HG03521 (cell line): ENCODE measurements around the gene NQO1.
"Not testable (repeated sequence)": the region's sequence is repeated elsewhere in the genome, so short reads cannot be mapped to it uniquely, and the experiment has no call there.

Source experiments
- ATAC-seq: cut with Tn5 transposase; IDR thresholded peaks from one replicate; pipeline ENCODE4 v1.9.1; 2021; ENCODE audit warnings: mild to moderate bottlenecking, moderate library complexity; ENCODE audit not compliant: unreplicated experiment

Gene NQO1

GRCh38 chr16:69744363-69745231 is 18.2 kb upstream of the NQO1 start:
- no peak for ATAC-seq

DNA sequence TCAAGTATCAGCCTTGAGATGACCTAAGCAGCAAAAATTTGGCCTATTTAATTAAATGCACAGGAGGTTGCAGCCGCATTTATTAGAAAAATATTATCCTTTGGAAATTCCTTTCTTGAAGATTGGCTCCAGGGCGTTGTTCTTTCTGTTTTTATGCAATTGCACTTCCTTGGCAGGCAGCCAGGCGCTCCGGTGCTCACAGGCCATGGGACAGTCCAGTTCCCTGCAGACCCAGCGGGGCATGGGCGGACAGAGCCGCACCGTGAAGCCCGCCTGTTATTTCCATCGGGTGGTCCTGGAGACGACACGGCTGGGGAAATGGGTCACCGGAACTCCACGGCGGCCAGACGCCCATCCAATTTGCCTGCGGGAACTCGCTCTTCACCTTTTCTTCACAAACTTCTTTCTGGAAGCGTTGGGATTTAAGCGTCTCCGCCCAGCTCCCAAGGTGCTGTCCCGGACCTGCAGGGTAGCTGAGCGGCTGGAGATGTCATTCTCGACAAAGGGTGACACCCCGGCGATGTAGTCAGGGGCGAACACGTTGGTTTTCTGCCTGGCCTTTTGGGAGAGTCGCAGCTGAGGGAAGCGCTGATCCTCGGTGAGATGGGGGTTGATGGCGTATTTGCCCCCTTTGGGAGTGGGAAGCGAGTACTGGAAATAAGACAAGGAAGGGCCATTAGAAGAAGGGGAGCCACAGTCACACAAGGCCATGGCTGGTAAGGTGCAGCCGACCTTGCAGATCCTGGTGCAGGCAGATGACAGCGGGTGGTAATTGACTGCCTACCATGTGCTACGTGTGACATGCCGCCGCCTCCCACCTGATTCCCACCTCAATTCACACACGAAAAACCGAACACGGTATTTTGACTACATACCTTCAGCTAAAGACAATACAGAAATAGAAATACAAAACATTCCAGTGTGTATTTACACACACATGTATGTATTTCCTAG is 15.9 kb upstream of the NQO1 start:
- ATAC-seq, result no peak

DNA sequence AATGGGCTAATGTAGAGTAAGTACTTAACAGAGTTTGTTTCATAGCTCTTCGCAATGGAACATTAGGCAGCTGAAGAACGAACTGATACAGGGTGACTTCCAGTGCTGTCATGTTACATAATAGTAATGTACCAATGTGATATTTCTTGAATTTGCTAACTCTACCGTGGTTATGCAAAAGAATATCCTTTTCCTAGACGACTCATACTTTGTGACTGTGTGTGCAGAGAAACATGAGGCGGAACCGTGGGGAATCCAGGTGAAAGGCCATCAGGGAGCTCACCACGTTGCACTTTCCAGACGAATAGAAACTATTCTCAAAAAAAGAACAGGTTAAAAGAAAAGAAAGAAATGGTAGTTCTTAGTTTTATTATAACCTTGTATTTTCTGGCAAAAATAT is 15.2 kb upstream of the NQO1 start:
- ATAC-seq, result no peak

DNA sequence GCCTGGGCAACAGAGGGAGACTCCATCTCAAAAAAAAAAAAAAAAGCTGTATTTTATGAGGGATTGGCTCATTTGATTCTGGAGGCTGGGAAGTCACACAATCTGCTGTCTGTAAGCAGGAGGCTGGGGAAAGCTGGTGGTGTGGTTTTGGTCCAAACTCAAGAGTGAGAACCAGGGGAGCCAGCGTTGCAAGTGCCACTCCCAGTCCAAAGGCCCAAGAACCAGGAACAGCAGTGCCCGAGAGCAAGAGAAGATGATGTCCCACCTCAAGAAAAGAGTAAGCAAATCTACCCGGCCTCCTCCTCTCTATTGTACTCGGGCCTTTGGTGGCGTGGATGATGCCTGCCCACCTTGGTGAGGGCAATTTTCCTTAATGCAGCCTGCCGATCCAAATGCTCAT is 5.7 kb upstream of the NQO1 start:
- ATAC-seq, result no peak

DNA sequence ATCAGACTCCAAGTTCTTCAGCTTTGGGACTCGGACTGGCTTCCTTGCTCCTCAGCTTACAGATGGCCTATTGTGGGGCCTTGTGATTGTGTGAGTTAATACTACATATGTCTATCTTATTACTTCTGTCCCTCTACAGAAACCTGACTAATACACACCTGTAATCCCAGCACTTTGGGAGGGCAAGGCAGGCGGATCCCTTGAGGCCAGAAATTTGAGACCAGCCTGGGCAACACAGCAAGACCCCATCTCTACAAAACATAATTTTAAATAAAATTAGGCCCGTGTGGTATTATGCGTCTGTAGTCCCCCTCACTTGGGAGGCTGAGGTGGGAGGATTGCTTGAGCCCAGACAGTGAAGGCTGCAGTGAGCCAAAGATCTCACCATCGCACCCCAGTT is 4.9 kb upstream of the NQO1 start:
- not testable (repeated sequence) for ATAC-seq

GRCh38 chr16:69729030-69729429 is 2.7 kb upstream of the NQO1 start:
- ATAC-seq, result not testable (repeated sequence)

DNA sequence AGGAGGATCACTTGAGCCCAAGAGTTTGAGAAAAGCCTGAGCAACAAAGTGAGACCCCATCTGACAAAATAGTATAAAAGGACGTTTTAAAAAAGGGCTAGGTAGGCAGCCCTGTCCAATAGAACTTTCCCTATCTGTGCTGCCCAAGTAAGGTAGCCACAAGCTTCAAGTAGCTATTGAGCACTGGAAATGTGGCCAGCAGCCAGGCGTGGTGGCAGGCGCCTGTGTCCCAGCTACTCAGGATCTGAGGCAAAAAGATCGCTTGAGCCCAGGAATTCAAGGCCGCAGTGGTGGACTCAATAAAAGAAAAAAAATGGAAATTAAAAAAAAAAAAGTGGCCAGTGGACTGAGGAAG is 1.5 kb upstream of the NQO1 start:
- no peak for ATAC-seq

- no peak for ATAC-seq
Observed at GRCh38 chr16:69725480-69726312, 664 bp downstream of the NQO1 start.

DNA sequence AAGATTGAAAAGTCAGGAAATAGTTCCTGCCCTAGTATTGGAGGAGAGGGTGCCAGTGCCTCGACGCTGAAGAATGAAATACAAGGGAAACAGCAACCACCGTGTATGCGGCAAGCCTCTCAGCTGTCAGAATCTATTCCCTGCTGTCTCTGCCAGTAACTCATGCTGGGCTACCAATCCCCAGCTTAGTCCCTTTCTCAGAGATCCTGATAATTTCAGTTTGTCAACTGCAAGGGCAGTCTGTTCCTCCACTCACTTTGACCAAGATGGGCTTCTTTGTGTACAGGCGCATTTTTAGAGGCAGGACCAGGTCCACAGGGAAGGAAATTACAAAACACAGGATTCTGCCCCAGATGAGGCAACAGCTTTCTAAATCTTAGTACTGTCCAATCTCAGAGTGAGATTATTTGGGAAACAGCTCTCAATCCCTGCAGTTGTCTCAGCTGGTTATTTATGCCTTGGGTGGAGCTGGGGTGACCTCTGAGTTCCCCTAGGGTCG is 1.3 kb downstream of the NQO1 start:
- no peak for ATAC-seq

- no peak for ATAC-seq
Observed at GRCh38 chr16:69724414-69724873, 1.9 kb downstream of the NQO1 start.

DNA sequence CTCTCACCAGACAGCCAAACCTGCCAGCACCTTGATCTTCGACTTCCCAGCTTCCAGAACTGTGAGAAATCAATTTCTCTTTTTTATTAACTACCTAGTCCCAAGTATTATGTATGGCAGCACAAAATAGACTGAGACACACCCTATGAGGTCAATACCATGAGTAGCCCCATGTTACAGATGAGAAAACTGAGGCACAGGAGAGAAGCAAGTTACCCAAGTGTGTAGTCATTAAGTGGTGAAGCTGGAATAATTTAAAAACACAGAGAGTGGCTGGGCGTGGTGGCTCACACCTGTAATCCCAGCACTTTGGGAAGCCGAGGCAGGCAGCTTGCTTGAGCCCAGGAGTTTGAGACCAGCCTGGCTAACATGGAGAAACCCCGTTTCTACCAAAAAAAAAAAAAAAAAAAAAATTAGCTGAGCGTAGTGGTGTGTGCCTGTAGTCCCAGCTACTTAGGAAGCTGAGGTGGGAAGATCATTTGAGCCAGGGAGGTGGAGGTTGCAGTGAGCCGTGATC is 4.9 kb downstream of the NQO1 start:
- ATAC-seq, result no peak

DNA sequence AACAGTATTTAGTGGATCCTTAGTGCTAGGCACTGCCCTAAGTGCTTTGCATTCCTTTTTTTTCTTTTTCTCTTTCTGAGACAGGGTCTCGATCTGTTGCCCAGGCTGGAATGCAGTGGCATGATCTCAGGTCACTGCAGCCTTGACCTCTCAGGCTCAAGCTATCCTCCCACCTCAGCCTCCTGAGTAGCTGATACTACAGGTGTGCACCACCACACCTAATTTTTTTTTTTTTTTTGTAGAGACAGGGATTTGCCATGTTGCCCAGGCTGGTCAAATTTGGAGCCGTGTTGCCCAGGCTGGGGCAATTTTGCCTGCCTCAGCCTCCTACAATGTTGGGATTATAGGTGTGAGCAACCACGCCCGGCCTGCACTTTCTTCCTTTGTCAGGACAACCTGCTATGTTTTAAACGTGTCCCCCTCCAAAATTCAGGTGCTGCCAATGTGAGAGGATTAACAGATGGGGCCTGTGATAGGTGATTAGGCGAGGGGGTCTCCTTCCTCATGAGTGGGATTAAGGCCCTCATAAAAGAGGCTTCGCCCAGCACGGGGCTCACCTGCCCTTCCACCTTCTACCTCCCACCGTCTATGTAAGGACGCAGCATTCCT is 5.4 kb downstream of the NQO1 start:
- ATAC-seq, result no peak

DNA sequence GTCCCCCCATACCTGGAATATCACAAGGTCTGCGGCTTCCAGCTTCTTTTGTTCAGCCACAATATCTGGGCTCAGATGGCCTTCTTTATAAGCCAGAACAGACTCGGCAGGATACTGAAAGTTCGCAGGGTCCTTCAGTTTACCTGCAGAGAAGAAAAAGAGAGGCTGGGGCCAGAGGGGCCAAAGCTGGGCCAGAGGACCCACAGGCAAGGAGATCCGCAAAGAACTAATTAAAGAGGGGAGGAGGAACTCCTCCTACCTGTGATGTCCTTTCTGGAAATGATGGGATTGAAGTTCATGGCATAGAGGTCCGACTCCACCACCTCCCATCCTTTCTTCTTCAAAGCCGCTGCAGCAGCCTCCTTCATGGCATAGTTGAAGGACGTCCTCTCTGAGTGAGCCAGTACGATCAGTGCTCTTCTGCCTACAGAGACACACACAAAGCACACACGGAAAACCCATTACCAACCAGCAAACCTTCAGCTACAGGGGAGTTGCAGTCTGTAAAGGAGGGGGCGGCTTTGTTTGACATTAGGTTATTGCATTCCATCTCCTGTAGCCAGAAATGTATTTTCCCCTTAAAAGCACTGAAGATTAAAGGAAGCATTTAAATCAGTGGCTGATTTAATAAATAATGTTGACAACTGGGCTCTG is 8.1 kb downstream of the NQO1 start:
- ATAC-seq, result no peak

DNA sequence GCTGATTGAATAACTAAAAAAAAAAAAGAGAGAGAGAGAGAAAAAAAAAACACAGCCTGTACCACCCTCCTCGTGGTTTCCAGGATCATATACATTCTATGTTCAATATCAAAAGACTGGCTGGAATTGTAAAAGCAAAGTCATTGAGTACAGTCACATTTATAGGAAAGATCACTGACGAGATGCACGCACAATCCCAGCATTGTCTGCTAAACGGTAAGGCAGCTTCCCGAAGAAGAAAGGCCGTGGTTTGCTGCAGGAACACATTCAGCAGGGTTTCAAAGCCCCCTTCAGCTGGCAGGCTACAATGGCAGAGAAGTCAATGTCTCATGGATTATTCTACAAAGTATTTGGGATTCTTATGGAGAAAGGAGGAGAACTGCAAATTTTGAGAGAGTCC is 9.3 kb downstream of the NQO1 start:
- ATAC-seq, result no peak

DNA sequence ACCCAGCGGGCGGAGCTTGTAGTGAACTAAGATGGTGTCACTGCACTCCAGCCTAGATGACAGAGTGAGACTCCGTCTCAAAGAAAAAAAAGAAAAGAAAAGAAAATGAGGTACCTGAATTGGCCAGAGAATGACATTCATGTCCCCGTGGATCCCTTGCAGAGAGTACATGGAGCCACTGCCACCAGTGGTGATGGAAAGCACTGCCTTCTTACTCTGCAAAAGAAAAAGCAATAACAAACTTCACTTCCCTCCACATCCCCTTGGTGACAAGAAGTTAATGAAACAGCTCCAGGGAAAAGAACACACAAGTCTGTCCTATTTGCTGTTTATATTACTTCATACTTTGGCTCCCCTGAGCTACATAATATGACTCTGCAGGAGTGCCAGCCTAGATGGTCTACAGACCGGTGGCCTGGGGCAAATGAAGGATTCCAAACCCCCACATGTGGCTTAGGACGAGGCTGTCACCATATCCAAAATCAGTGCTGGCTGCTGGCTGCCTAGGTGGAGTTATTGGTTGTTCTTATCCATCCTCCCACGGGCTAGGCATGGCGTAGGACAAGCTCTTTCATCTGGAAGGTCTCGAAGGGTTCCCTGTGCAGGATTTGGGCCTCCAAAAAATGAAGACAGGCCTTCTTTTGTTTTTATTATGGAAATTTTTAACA is 13.3 kb downstream of the NQO1 start:
- no peak for ATAC-seq

GRCh38 chr16:69712277-69712676 is 14.1 kb downstream of the NQO1 start:
- ATAC-seq, result no peak

DNA sequence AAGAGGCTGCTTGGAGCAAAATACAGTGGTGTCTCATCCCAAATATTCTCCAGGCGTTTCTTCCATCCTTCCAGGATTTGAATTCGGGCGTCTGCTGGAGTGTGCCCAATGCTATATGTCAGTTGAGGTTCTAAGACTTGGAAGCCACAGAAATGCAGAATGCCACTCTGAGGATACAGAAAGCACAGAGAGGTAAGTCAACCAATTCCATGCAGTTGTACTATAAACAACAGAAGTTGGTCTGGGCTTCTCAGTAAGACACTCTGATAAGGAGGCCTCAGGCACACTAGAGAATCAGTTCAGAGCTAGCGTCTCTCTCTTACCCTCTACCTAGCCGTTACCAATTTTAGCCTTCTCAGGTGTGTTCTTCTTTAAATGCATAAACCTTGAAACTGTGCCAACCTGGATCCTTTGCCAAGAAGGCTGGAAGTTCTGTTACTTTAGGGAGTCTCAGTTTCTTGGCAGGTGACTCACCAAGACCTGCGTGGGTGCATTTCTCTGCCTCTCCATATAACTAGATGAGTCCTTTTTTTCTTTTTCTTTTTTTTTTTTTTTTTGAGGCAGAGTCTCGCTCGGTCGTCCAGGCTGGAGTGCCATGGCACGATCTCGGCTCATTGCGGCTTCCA is 15.1 kb downstream of the NQO1 start:
- no peak for ATAC-seq

DNA sequence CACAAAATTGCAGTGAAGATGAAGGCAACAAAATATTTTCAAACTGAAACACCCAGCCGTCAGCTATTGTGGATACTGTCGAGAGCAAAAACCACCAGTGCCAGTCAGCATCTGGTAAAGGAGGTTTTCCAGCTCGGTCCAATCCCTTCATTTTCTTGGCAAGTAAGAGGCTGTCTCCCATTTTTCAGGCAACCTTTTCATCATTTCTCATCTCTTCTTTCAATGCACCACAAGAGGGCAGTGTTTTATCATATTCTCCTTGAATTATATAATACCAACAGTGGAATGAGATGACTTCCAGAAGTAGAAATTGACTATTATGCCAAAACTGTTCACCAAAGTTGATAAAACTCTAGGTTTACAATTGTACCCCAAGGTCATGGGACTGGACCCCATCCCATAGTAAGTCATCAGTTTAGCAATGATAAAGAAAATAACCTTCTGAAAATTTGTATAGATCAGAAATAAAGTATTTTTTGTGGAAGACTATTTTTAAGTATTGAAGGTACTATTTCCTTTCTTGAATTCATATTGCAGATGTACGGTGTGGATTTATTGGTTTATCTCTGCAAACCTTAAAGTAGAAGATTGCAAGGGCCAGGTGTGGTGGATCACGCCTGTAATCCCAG is 16.8 kb downstream of the NQO1 start:
- ATAC-seq, result no peak
